ENCODE measurements around the gene RELL1.

The RELL1 gene

GRCh38 chr4:37591349-37591748 lies 94.8 kb downstream of the RELL1 start:
- DNase-seq = no peak

- no peak for DNase-seq
Observed at GRCh38 chr4:37590016-37590415, 96.2 kb downstream of the RELL1 start.

- no peak for DNase-seq
Observed at GRCh38 chr4:37588150-37588549, 98.0 kb downstream of the RELL1 start.

GRCh38 chr4:37586194-37586593 lies 100.0 kb downstream of the RELL1 start:
- no peak for DNase-seq

- no peak for DNase-seq
Observed at GRCh38 chr4:37584493-37585060, 101.6 kb downstream of the RELL1 start.

GRCh38 chr4:37584071-37584470 lies 102.1 kb downstream of the RELL1 start:
- no peak for DNase-seq

GRCh38 chr4:37573566-37573965 lies 112.6 kb downstream of the RELL1 start:
- no peak for DNase-seq

GRCh38 chr4:37568489-37568888 lies 117.7 kb downstream of the RELL1 start:
- DNase-seq = no peak

GRCh38 chr4:37567836-37568235 lies 118.3 kb downstream of the RELL1 start:
- DNase-seq = no peak

- no peak for DNase-seq
Observed at GRCh38 chr4:37562592-37562991, 123.6 kb downstream of the RELL1 start.

- no peak for DNase-seq
Observed at GRCh38 chr4:37561803-37562207, 124.4 kb downstream of the RELL1 start.

- no peak for DNase-seq
Observed at GRCh38 chr4:37561196-37561802, 124.9 kb downstream of the RELL1 start.

Measured in GOT3 (cell line).